Stimulated activated CD8-positive, alpha-beta memory T cell treated with anti-CD3 and anti-CD28 coated beads, Interleukin-7, amount 100 ng/mL, for 4 hours (primary cell): ENCODE measurements around the gene CCDC9.
"Not testable (repeated sequence)": the region's sequence is repeated elsewhere in the genome, so short reads cannot be mapped to it uniquely, and the experiment has no call there.

ENCODE experiments used
- DNase-seq, 2 donors: peaks; one replicate each; pipeline ENCODE4 v3.0.0-alpha.2; 2020; ENCODE audit warnings: low read depth in 2 of 2

CCDC9 gene

DNA sequence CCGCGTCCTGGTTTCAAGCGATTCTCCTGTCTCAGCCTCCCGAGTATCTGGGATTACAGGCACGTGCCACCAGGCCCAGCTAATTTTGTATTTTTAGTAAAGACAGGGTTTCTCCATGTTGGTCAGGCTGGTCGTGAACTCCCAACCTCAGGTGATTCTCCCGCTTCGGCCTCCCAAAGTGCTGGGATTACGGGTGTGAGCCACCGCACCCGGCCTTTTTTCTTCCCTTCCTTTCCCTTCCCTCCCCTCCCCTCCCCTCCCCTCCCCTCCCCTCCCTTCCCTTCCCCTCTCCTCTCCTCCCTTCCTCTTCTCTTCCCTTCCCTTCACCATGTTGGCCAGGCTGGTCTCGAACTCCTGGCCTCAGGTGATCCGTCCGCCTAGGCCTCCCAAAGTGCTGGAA lies 44.5 kb downstream of the CCDC9 start:
- not testable (repeated sequence) for DNase-seq

DNA sequence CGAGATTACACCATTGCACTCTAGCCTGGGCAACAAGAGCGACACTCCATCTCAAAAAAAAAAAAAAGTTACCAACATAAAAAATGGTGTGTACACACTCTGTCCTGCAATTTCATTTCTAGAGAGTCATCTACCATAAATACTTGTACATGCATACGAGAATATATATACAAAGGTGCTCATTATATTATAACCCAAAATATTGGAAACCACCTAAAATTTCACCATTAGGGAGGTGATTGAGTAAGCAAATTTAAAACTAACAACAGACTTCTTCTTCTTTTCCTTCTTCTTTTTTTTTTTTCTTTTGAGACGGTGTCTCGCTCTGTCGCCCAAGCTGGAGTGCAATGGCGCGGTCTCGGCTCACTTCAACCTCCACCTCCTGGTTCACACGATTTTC lies 45.9 kb downstream of the CCDC9 start:
- no peak for DNase-seq

DNA sequence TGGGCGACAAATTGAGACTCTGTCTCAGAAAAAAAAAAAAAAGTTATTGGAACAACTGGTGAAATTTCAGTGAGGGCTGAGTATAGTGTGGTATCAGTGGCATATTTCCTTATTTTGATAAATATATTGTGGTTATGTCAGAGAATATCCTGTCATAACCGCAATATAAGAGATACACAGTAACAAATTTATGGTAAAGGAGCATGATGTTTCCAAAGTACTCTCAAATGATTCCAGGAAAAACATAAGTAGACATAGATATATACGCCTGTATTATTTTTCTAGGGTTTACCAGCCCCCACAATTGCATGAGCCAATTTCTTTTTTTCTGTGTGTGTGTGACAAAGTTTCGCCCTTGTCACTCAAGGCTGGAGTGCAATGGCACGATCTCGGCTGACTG lies 47.6 kb downstream of the CCDC9 start:
- DNase-seq = no peak

DNA sequence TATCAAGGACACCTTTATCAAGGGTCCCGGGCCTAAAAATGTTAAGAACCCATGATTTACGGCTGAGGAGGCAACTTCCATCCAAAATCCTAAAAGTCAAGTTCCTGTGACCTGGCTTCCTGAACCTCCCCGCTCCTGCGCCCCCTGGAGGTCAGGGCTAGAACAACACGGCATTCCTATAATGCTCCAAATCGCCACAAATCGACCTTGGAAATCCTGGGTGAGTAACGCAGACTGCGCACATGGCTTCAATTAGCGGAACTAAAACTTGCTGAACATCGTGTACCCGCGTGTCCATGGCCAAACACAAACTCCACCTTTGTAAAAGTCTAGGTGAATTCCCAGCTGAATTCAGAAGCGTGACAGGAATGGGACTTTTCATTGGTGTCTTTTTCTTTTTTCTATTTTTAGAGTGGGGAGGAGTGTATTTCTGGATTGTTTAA lies 49.0 kb downstream of the CCDC9 start:
- DNase-seq = peak; percentile 31 to 35

DNA sequence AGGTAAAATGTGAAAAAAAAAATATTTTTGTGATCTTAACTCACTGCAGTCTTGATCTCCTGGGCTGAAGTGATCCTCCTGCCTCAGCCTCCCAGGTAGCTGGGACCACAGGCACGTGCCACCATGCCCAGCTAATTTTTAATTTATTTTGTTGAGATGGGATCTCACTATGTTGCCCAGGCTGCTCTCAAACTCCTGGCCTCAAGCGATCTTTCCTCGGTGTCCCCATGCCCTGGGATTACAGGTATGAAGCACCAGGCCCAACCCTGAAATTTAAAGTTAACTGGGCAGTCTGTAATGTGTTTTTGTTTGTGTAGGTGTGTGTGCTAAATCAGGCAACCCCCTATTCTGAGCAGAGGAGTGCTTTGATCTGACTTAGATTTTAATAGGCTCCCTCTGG lies 50.0 kb downstream of the CCDC9 start:
- no peak for DNase-seq

DNA sequence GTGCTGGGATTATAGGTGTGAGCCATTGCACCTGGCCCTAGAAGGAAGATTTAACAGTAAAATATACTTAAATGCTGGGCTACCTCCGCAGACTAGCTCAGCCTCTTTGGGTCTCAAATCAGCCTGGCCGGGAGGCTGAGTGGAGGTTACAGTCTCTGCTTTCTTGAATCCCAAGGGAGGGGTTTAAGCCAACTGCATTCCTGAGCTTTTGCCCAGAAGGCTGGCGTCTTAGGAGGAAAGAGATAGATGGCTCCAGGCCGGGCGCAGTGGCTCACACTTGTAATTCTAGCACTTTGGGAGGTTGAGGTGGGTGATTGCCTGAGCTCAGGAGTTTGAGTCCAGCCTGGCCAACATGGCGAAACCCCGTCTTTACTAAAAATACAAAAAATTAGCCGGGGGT lies 52.7 kb downstream of the CCDC9 start:
- DNase-seq = no peak

DNA sequence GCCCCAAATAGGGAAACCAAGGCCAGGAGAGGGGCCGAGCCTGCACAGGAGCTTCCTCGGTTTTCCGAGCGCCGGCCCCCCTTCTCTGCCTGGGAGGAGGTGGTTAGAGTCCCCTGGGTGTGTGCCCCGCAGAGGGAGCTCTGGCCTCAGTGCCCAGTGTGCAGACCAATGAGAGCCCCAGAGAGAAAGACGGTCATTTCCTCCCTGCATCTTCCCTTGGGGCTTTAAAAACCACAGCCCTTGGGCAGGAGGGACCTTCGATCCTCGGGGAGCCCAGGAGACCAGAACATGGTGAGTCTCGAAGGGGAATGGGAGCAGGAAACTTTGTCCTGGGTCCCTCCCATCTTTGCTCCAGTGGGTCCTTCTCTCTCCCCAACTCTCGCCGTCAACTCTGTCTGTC lies 53.3 kb downstream of the CCDC9 start, which contains the start of gene C5AR1:
C5AR1 (plus strand) TSS at position 254 of the 400 bp plus-strand sequence; CDS start at position 289, 35 bp downstream.
- DNase-seq = no peak

DNA sequence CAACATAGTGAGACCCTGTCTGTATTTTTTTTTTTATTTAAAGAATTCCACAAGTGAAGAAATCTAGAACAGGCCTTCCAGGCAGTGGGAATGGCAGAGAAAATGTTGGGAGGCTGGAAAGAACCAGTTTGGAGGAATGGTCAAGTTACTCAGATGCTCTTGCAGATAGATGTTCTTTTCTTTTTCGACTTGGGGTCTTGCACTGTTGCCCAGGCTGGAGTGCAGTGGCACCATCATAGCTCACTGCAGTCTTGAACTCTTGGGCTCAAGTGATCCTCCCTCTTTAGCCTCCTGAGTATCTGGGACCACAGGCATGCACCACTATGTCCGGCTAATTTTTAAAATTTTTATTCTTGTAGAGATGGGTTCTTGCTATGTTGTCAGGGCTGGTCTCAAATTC lies 54.0 kb downstream of the CCDC9 start:
- DNase-seq = no peak

DNA sequence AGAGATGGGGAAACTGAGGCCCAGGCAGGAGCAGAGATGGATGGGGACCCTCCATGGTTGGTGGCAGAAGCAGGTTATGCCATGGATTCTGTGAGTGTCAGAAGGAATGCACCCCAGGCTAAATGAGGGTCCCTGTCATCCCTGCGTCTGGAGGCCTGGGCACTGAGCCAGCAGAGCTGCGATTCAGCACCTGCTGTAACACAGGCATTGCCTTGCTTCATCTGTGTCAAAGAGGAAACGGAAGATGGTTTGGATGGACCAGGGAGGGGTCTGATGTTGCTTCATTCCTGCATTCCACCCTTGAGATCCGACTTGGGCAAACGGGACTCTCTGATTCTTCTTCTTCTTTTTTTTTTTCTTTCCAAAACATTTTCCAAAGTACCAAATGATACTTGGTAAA lies 54.5 kb downstream of the CCDC9 start:
- DNase-seq = no peak

DNA sequence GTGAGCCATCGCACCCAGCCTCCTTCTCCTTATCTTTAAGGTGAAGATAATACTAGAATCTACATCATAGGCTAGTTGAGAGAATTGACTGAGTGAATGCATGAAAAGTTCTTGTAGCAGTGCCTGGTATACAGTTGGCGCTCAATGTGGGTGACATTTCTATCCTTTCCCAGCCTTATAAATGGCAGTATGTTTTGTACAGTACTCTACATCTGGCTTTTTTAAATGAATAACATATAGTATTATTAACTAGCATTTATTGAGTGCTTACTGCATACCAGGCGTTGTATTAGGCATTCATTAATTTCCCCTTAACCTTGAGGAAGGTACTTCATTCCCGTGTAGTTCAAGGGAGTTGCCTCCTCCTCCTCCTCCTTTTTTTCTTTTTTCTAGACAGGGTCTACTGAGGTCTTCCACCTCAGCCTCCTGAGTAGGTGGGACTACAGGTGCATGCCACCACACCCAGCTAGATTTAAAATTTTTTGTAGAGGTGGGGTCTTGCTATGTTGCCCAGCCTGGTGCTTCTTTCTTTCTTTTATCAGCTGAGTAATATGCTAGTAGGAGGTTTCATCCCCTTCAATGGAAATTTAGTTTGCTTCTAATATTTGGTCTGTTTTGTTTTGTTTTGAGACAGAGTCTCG lies 56.2 kb downstream of the CCDC9 start:
- no peak for DNase-seq

DNA sequence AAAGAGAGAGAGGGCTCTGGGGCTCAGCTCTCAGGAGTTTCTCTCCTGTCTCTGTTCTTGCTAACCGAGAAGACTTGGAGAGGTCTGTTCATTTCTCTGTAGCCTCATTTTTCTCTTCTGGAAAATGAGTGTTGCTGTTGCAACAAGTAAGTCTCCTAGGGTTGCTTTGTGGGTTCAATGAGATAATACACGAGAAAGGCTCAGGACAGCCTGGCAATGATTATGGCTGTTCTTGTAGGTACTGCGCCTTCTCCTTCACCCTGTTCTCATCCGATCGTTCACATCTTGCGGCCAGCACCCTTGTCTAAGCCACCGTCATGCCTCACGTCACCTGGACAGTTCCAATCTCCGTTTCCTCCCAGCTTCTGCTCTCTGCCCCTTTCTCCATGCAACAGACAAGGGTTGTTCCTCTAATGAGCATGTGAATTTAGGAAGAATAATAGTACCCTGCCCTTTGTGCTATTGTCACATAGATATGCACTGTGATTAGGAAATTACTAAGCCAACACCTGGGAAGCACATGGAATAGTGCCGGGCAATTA lies 57.5 kb downstream of the CCDC9 start:
- no peak for DNase-seq

DNA sequence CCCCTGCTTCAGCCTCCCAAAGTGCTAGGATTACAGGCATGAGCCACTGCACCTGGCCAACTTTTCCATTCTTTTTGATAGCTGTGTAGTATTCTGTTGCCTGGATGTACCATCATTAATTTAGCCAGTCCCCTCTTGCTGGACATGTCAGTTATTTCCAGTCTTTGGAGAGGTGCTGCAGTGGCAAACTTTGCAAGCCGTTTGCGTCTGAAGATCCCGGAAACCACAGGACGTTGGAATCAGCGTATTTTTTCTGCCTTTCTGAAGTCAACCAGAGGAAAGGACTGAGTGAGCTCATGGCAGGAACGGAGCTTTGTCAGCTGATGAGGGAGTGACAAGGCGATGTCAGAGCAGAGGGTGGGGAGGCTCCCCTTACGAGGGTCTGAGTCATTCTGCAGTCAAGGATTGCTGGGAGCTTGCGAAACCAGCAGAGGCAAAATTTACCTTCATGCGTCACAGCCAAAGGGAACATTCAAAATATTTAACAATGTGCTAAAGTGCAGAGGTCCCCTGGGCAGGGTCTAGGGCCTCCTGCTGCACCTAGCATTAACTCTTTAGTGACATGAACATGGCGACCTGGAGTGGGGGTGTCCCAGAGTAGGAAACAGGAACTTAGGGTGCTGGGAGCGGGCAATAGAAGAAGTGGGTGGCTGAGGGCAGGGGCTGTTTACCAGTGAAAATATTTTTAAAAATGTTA lies 58.9 kb downstream of the CCDC9 start:
- no peak for DNase-seq

DNA sequence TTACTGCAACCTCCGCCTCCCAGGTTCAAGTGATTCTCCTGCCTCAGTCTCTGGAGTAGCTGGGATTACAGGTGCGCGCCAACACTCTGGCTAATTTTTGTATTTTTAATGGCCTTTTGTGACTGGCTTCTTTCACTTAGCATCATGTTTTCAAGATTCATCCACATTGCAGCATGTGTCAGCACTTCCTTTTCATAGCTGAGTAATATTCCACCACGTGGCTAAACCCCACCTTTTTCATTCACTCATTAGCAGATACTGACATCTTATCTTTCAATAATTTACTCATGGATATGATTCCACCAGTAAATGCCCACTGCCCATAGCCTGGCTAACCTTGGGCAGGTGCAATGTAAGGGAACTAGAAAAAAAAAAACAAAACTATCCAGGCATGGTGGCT lies 60.2 kb downstream of the CCDC9 start:
- no peak for DNase-seq

DNA sequence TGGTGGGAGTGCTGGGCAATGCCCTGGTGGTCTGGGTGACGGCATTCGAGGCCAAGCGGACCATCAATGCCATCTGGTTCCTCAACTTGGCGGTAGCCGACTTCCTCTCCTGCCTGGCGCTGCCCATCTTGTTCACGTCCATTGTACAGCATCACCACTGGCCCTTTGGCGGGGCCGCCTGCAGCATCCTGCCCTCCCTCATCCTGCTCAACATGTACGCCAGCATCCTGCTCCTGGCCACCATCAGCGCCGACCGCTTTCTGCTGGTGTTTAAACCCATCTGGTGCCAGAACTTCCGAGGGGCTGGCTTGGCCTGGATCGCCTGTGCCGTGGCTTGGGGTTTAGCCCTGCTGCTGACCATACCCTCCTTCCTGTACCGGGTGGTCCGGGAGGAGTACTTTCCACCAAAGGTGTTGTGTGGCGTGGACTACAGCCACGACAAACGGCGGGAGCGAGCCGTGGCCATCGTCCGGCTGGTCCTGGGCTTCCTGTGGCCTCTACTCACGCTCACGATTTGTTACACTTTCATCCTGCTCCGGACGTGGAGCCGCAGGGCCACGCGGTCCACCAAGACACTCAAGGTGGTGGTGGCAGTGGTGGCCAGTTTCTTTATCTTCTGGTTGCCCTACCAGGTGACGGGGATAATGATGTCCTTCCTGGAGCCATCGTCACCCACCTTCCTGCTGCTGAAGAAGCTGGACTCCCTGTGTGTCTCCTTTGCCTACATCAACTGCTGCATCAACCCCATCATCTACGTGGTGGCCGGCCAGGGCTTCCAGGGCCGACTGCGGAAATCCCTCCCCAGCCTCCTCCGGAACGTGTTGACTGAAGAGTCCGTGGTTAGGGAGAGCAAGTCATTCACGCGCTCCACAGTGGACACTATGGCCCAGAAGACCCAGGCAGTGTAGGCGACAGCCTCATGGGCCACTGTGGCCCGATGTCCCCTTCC lies 63.9 kb downstream of the CCDC9 start:
- no peak for DNase-seq
